ENCODE results near the gene NRSN1.

DNA sequence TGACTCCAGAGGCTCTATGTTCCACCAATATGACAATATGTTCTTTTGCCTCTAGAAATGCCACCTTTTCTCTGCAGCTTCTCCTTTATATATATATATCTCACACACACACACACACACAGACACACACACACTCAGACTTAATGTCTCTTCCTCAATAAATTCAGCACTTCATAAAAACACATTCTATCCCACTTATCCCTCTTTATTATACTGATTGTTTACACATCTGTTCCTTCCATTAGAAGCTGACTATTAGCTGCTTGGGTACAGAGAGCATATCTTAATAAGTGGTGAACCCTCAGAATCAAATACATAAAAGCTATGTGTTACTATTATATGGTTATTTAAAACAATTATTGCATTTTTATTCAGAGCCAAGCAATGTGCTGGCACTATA, 23.3 kb downstream of the NRSN1 start:
- TF ChIP-seq YY1 (IDR thresholded peaks at IDR 0.05; ENCODE audit: insufficient read depth, insufficient read length) (no peak), ZNF274 (IDR thresholded peaks at IDR 0.05; ENCODE audit: low read depth, low read length) (no peak), SUZ12 (IDR thresholded peaks at IDR 0.05; ENCODE audit: extremely low read depth, insufficient read depth, insufficient read length) (no peak)

Measured in NT2/D1 (cell line).